ENCODE measurements around the gene WDR72.

- TF ChIP-seq CTCF (conservative IDR thresholded peaks at IDR 0.05; ENCODE audit: low read length) (no peak), EZH2phosphoT487 (IDR thresholded peaks at IDR 0.05; ENCODE audit: borderline replicate concordance, low read depth, low read length) (no peak)
Observed at GRCh38 chr15:53590380-53590779, 169.1 kb downstream of the WDR72 start.
